Measurements from ENCODE around the gene CSNK1D.

The CSNK1D gene

DNA sequence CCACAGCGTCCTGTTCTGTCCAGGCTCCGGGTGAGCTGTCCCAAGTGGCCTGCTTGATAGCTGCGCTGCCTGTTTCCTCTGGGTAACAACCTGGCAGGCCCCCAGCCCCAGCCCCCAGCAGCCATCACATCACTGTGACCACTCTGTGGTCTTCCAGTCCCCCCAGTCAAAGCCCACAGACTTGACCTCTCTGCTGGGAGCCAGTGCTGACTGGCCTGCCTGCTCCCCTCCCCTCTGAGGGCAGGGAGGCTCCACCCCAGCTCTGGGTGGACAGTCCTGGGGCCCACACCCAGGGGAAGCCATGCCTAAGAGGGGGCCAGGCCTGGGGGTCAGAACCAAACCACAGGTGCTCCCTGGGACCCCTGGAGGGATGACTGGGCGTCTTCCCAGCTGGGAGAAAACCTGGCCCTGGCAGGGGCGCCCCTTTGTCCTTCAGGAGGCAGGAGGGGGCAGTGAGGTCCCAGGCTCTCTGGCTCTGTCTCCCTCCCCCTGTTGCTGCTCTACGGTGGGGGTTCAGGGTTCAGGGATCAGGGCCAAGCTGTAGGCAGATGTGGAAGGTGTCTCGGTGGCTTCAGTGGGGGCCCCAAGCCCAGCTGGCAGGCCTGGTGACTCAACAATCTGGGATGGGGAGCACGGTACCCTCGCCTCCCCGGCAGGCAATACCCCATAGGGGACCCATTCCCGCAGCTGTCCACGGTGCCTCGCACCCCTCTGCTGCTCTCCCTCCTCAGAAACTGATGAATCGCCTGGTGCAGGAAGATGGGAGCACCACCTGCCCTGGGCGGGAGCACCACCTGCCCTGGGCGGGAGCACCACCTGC is 46.5 kb downstream of the CSNK1D start:
- DNase-seq: no peak

DNA sequence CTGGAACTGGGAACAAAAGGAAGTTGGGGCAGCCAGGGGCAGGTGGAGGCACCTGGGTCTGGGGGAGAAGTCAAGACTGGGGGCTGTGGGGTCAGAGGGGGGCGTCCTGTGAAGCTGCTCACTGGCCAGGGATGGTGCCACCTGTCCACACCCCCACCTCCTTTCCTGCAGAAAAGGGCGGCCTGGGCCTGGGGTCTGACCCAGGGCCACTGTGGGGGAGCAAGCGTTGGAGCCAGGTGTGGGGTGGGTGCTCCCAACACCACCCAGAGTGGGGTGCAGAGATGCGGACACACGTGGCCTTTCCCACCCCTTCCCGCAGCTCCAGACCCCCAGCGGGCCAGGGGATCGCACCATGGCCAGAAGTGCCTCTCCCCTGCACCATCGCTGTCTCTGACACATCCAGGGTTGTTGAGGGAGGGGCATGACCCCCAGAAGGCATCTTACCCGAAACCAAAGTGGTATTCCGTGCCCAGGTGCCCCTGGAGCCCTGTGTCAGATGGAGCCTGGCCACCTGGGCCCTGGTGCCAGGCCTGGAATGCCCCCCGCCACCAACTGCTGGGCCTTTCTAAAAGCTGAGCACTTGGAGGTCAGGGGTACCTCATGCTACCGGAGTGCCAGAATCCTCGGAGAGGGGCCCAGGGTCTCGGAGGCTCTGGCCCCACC is 47.2 kb downstream of the CSNK1D start:
- DNase-seq: no peak

DNA sequence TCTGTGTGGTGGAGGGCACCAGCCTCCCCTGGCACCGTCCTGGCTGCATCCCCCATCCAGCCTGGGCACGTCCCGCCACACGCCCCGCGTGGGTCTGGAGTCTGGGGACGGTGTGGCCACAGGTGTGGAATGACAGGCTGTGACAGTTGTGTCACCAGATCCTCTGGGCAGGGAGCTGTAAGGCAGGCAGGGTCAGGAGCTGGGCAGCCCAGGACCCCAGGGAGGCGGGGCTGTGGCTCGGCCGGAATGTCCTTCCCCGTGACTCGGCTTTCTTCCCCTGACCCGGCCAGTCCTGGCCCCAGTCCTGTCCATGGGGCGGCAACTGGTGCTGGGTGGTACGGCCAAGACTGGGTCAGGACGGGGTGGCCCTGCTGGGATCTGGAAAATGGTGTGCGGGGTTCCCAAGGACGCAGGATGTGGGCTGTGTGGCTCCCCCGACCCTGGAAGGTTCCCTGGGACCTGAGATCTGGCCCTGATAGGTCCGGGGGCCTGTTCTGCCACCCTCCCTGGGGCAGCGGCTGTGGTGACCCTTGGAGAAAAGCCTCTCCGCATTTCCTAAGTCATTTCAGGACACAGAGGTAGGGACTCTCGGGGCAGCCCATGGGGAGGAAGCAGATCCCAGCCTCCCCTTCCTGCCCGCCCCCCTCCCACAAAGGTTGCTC is 48.0 kb downstream of the CSNK1D start:
- no peak for DNase-seq

DNA sequence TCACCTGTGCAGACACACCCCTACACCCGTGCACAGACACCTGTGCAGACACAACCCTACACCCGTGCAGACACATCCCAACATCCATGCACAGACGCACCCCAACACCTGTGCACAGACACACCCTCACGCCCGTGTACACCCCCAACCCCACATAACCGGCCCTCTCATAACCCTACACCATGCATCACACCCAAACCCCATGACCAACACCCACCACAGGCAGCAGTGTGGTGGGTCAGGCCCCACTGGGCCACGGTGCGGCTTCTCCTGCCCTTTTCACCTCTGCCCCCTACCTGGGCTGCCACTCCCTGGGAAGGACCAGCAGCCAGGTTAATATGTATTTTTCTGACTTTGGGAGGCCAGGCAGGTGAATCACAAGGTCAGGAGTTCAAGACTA is 48.8 kb downstream of the CSNK1D start:
- no peak for DNase-seq

DNA sequence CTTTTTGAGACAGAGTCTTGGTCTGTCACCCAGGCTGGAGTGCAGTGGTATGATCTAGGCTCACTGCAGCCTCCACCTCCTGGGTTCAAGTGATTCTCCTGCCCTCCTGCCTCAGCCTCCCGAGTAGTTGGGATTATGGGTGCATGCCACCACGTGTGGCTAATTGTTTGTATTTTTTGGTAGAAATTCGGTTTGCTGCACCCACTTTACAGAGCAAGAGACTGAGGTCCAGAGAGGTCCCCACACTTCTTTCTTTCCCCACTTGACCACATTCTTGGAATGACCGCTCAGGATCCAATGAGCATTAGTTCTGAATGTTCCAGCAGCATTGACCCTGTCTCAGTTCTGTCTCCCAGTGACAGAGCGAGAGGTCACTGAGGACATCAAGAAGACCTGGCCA is 50.0 kb downstream of the CSNK1D start:
- DNase-seq: no peak

DNA sequence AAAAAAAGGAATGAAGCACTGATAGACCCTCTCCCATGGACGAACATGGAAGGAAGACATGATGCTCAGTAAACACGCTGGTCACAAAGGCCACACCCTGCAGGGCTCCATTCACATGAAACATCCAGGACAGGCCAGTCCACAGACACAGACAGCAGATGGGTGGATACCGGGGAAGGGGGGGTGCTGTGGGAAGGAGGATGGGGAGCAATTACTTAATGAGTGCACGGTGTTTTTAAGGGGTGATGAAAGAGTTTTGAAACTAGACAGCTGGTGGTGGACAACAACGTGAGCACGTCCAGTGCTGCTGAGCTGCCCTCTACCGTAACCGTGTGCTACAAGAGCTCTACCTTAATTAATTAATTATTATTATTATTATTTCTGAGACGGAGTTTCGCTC is 50.7 kb downstream of the CSNK1D start:
- no peak for DNase-seq

DNA sequence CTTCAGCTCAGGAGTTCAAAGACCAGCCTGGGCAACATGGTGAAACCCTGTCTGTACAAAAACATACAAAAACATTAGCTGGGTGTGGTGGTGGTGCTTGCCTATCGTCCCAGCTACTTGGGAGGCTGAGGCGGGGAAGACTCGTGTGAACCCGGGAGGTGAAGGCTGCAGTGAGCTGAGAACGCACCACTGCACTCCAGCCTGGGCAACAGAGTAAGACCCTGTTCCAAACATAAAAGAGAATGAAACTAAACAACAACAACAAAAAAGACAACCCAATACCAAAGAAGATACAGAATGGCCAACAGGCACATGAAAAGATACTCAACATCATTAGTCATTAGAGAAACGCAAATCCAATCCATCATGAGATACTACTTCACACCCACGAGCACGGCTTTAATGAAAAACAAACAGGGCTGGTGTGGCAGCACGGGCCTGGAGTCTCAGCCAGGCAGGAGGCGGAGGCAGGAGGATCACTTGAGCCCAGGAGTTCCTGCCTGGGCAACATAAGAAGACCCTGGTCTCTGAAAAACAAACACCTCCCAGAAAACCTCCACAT is 52.1 kb downstream of the CSNK1D start:
- DNase-seq: no peak

DNA sequence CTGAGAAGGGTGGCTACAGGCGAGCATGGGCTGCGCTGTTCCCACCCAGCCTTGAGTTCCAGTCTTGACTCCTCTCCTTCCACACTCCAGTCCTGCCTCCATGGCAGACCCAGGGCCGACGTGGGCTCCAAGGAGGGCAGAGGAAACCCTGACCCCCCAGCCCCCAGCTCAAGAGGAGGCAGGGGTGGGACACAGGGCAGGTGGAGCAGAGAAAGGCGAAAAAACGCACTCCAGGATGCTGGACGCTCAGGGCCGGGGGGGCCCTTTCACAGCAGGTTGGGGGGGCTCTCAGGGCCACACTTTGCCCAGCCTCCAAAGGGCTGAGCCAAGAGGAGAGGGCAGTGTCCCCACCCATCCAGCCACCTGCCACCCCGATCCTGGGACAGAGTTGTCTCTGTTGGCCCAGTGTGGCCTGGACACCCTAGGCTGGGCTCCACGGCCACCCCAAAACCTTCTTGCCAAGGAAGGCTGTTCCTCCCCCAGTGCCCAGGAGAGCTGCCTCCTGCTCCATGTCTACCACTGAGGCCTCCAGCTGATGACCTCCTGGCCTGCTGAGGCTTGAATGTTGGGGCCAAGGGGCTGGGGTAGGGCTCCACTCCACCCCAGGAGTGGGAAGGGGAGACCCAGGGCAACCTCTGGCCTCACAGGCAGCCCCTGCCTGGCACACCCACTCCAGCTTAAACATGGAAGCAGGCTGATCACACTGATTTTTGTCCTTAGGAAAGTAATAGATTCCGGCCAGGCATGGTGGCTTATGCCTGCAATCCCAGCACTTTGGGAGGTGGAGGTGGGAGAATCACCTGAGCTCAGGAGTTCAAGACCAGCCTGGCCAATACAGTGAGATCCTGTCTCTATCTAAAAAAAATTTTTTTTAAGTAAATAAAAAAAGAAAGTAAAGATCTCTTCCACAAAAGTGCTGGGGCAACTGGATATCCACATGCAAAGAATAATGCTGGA is 53.5 kb downstream of the CSNK1D start:
- DNase-seq: no peak

DNA sequence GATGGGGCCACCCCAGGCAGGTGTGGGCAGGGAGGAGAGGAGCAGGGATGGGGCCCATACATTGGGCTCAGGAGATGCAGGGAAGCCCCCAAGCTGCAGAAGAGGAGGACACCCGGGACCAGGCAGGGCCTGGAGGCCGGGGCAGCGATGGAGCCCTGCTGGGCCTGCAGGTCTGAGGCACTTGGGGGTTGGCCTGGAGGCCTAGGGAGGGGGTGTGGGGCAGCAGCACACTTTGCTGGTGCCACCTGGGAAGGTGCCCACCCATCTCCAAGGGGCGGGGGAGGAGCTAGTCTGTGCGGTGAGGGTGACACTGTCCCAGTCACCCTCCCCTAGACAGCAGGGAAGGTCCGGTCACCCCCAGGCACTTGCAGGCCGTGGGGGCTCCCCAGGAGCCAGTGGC is 54.4 kb downstream of the CSNK1D start:
- no peak for DNase-seq

DNA sequence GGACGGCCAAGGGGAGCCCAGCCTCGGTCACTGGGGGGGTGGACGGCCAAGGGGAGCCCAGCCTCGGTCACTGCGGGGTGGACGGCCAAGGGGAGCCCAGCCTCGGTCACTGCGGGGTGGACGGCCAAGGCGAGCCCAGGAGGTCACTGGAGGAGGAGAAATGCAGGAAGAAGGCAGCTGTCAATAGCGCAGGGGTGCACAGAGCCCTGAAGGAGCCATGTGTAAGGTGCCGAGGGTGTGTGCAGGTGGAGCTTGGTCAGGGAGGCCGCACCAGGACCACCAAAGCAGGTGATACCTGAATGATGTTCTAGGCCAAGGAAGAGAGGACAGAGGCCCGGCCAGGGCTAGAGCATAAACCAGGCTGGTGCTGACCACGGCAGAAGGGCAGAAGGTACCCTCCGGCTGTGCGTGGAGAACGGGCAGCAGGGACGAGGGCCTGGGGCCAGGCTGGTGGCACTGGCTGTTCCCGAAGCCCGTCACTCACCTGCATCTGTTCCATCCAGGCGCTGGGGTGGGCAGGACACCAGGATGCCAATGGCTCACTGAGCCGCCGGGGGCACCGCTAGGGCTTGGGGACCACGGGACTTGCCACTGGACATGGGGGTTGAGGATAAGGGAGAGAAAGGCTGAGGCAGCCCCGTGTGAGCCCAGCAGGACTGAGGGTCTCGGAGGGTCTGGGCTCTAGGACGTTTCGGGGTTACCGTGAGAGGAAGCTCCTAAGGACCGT is 55.0 kb downstream of the CSNK1D start:
- DNase-seq: no peak

DNA sequence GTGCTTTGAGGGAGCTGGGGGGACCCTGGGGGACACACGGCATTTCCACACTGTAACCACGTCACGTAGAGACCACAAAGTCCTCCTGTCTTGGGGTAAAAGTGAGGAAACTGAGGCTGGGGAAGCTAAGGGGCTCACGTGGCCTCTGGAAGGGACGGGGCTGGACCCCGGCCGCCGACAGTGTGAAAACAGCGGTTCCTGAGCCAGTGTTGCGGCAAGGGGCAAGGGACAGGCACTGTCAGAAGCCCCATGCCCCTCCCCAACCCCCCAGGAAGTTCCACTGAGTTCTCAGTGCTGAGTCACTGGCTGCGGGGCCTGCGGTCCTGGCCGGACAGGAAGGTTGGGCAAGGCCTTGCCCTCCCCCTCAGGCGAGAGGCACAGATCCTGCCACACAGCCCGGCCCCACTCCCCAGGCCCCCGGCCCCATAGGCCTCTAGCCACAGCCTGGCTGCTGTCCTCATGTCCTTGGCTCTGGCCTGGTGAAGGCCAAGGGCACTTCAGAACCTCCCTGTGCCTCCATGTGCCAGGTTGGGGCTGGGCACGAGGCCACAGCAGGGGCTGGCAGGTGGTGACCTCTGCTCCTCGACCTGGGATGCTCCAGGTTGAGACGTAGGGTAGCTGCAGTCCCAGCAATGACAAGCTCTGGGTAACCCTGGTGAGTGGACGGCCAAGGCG is 55.8 kb downstream of the CSNK1D start:
- no peak for DNase-seq

DNA sequence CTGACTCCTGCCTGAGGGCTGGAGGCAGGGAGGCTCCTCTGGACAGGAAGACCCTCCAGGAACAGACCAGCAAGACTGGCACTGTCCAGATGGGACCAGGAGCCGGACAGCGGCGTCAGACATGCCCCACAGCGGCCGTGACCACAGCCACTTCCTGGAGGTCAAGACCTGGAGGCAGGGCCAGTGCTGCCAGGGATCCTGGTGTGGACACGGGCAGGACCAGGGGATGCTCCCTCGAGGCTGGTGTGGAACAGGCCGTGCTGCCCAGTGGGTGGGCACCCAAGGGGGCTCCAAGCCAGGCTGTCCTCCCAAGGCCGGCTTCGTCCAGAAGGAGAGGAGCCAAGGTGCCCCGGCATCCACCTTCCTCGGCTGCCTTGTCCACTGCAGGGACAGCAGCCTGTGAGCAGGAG is 56.4 kb downstream of the CSNK1D start:
- DNase-seq: no peak

DNA sequence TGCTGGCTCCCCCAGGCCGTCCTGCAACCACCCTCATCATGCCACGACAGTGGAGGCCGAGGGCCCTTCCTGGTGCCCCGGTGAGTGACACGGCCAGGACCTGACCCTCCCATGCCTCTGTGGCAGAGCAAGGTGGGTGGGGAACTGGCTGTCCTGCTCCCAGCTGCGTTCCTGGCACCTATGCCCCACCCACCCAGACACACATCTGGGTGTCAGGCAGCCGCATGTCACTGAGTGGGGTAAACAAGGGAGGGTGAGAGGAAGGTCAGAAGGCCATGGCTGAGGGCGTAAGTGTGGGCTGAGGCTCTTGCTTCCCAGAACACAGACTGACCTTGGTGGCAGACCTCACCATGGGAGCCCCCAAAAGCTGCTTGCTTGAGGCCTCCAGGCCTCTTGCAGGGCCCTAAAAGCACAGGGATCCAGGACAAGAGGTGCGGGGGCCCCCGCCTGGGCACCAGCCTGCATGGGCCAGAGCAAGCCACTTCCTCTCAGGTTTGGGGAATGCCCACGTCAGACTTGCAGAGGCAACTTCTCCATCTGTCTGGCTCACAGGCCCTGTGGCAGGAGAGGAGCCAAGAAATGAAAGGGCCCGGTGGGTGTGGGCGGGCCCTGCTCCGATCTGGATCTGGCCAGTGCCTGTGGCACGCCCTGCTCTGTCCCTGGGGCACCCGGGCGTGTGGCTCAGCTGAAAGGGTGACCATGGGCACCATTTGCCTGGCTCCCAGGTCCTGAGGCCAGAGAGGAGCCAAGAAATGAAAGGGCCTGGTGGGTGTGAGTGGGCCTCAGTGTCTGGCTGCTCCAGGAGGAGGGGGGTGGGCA is 57.0 kb downstream of the CSNK1D start:
- no peak for DNase-seq

DNA sequence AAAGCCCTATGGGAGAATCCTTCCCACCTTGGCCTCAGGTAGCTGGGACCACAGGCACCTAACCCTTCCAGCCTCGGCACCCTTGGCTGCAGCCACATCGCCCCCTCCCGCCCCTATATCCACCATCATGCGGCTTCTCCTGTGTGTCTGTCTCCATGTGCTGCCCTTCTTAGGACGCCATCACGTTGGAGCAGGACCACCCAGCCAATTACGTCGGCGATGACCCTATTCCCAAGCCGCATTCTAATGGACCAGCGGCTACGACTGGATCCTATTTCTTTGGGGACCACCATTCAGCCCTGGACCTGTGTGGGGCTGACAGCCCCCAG is 57.6 kb downstream of the CSNK1D start:
- no peak for DNase-seq

DNA sequence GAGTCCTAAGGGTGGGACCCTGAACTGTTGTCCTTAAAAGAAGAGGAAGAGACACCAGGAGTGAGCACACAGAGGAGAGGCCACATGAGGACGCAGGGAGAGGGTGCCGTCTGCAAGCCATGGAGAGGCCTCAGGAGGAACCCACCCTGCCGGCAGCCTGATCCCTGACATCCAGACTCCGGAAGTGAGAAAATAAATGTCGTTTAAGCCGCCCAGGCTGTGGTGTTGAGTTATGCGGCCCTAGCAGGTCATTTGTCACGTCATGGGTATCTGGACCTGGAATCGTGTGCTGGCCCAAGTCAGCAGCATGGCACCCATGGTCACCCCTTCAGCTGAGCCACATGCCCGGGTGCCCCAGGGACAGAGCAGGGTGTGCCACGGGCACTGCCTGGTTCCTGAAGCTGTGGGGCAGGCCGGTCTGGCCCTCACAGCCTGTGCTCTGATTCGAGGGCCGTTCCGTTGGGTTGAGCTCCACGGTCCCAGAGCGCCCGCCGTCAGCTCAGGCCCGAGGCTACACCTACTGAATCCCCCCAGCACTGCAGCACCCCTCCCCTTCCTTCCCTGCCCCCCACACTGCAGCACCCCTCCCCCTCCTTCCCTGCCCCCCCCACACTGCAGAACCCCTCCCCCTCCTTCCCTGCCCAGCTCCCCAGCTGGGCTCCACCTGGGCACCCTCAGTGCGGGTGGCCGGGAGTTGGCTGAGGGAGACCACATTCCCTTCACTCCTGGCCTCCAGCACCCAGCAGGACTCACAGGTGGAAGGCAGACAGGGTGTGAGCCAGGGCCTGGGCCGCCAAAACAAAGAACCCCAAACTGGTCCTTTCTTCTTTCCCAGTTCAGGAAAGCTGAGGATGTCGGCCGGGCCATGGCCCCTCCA is 58.2 kb downstream of the CSNK1D start:
- DNase-seq: no peak

DNA sequence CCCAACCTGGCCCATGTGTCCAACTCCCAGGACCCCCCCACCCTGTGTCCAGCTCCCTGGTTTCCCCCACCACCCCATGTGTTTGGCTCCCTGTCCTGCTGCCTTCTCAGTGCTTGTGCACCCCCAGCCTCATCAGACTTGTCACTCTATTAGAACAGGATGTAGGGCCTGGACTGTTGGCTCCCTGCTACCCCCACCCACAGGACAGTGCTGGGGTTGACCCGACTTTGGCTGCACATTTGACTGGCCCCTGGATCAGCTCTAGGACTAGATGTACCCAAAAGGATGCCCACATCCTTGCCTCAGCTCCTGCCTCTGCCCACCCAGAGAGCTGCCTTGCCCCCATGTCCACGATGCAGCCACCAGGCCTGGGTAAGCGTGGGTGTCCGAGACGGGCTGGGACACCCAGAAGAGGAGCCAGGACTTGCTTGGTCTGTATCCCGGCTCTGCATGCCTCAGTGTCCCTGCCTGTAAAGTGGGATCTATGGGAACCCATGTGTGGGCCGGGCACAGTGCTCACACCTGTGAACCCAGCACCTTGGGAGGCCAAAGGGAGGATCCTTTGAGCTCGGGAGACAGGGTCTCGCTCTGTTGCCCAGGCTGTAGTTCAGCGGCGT is 59.4 kb downstream of the CSNK1D start:
- DNase-seq: no peak

DNA sequence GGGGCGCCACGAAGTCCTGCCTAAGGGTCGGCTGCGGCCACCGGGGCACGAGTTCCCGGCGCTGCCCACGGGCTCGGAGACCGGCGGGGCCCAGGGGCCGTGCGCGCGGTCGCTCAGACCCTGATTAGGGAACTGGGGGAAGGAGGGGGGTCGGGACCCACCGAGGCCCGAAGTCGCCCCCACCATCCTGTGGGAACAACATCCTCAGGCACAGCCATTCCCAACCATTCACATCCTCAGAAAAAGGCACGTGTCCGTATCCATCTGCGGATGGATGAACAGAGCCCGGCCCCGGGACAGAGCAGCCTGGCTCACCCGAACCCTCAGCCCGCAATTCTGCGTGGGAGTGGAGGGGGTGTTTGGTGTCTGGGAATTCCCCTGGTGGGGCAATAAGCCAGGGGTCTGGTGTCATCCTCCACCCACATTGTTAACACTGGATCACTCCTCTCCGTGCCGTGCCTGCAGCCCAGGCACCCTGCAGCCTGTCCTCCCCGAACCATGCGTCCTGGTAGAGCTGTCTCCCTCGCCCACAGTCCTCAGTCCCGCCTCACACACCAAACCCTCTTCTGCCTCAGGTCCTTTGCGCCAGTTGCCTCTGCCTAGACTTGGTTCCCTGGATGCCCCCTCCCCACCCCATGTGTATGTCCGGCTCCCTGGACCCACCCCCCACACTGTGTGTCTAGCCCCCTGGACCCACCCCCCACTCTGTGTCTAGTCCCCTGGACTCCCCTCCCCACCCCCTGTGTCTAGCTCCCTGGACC is 60.1 kb downstream of the CSNK1D start:
- DNase-seq: peak; percentile 64 to 88
